Left lung (tissue), 10 donors: ENCODE results near the gene TMEM205. TPM values are rescaled to one million over a fixed set of nuclear protein-coding genes. Genes with fewer than 3 reads are reported as not detected.

ENCODE experiments used
- ATAC-seq: fragments of 200-7000 bp; cut with Tn5 transposase; one replicate; pipeline ENCODE4 v1.9.1; 2020; ENCODE audit warnings: moderate library complexity
- DNase-seq, 4 donors: peaks; one replicate each; pipeline ENCODE4 v3.0.0-alpha.2; 2013 to 2020
- H3K27ac ChIP-seq, 2 donors: fragments of 200-600 bp; sonication (generic) in 1 of 2; one replicate each; pipeline versions ENCODE4 v1.5.0 to v1.8.0; 2020 to 2021
- H3K27me3 ChIP-seq, 2 donors: fragments of 200-600 bp; sonication (generic) in 1 of 2; one replicate each; pipeline versions ENCODE4 v1.5.0 to v1.8.0; 2020 to 2021
- H3K36me3 ChIP-seq, 2 donors: fragments of 200-600 bp; sonication (generic) in 1 of 2; one replicate each; pipeline versions ENCODE4 v1.5.0 to v1.8.0; 2020 to 2021
- H3K4me1 ChIP-seq, 2 donors: fragments of 200-600 bp; one replicate each; pipeline ENCODE4 v1.8.0; 2021
- H3K4me3 ChIP-seq, 2 donors: fragments of 200-600 bp; sonication (generic) in 1 of 2; one replicate each; pipeline versions ENCODE4 v1.5.0 to v1.8.0; 2020 to 2021; ENCODE audit warnings: mild to moderate bottlenecking in 1 of 2
- H3K9me3 ChIP-seq, 2 donors: fragments of 200-600 bp; sonication (generic) in 1 of 2; one replicate each; pipeline versions ENCODE4 v1.5.0 to v1.8.0; 2020 to 2021
- intact Hi-C, 2 donors: fragments of 100-400 bp; cut with DNase I; formaldehyde crosslinking; loops; one replicate each; pipeline versions ENCODE4 v1.11.2 to v1.14.2; 2022
- polyA plus RNA-seq, 6 donors: library from polyadenylated mRNA; unstranded; fragments of 120-200 nt; gene quantifications; one replicate each; pipeline ENCODE4 v1.2.1, GENCODE V29; 2013; ENCODE audit not compliant: insufficient read length in 6 of 6
- total RNA-seq, 2 donors: library from RNA; stranded (reverse); fragmentation: NEBNext Ultra II Directional; extraction: Animal tissue kit (Norgen Biotek cat#: 25700); gene quantifications; one replicate each; pipeline ENCODE4 v1.2.1, GENCODE V29; 2021
- TF ChIP-seq, protein P1 (sequence below), 2 donors: fragments of 200-600 bp; sonication (generic) in 1 of 2; IDR thresholded peaks; one replicate each; pipeline versions ENCODE4 v1.5.0 to v1.8.0; 2021; ENCODE audit warnings: antibody characterized with exemption in 2 of 2
- donor health status: DM: no; HTN: yes; CAD: no.
- donor health status: DM: no; HTN: no; CAD: no.

The TMEM205 gene
- total and polyA plus RNA-seq, 8 donors, result 71.4 to 88.0 (median 79.0) TPM

DNA sequence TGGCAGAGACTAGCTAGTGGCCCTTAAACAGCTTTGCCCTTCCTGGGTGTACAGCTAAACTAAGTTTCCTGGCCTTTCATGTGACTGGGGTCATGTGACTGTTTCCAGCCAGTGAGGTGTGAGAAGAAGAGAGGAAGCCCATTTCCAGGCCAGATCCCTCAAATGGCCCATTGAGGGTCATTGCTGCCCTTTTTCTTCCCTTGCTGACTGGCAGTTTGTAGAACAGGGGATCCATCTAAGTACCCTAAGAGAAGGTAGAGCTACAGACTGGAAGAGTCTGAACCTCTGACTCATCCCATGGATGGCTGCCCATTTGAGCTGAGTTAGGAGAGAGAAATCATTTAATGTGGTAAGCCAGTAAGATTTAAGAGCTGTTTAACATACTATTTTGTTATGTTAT lies 31.2 kb upstream of the TMEM205 start:
- Histone ChIP-seq H3K4me1 (peaks cover 6 to 75% of the 10 kb centered on the region in 2 donors), H3K27ac (peak overlapping the region; percentile 95 to 96)
- peak in 1 of 4 donors; percentile 66 for DNase-seq

DNA sequence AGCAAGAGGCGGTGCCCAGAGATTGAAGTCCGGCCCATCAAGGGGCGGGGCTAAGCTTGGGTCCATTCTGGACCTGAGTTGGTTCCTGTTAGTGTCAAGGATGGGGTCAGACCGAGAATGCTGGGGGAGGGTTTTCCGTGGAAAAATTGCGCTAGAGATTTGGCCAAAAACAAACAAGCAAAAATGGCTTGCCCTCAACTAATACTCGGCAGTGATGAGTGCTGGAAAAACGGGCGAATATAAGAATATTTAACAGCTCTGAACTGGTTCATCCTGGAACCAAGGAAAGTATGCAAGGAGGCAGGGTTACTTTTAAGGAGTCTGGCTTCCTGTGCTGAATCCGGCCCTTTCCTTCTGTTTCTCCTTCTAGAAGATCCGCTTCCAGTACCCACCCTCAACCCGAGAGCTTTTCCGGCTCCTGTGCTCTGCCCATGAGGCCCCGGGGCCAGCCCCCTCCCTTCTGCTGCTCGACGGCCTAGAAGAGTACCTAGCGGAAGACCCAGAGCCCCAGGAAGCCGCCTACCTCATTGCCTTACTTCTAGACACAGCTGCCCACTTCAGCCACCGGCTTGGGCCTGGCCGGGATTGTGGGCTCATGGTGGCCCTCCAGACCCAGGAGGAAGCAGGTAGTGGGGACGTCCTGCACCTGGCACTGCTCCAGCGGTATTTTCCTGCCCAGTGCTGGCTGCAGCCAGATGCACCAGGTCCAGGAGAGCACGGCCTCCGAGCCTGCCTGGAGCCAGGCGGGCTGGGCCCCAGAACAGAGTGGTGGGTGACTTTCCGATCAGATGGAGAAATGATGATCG lies 29.3 kb upstream of the TMEM205 start:
- Histone ChIP-seq H3K4me1 (peaks cover 0 to 61% of the 10 kb centered on the region in 2 donors), H3K36me3 (no peaks in the 10 kb centered on the region), H3K27ac (peak overlapping the region; percentile 95 to 96), H3K4me3 (peak overlapping the region; percentile 38 to 66), H3K27me3 (no peaks in the 10 kb centered on the region), H3K9me3 (no peaks in the 10 kb centered on the region)
- intact Hi-C loops, result no loop called here
- ATAC-seq (peak; percentile 37), DNase-seq (peak in 3 of 4 donors; percentile 64 to 85 (median 77))
- TF ChIP-seq, protein P1, sequence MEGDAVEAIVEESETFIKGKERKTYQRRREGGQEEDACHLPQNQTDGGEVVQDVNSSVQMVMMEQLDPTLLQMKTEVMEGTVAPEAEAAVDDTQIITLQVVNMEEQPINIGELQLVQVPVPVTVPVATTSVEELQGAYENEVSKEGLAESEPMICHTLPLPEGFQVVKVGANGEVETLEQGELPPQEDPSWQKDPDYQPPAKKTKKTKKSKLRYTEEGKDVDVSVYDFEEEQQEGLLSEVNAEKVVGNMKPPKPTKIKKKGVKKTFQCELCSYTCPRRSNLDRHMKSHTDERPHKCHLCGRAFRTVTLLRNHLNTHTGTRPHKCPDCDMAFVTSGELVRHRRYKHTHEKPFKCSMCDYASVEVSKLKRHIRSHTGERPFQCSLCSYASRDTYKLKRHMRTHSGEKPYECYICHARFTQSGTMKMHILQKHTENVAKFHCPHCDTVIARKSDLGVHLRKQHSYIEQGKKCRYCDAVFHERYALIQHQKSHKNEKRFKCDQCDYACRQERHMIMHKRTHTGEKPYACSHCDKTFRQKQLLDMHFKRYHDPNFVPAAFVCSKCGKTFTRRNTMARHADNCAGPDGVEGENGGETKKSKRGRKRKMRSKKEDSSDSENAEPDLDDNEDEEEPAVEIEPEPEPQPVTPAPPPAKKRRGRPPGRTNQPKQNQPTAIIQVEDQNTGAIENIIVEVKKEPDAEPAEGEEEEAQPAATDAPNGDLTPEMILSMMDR (IDR thresholded peaks at IDR 0.05), result no peak

More for the DNA sequence above, 31.2 kb upstream of the TMEM205 start:
- intact Hi-C loops, result no loop called here
- no peak for ATAC-seq
- Histone ChIP-seq H3K36me3 (no peaks in the 10 kb centered on the region), H3K27me3 (peaks cover 0 to 6% of the 10 kb centered on the region in 2 donors), H3K9me3 (no peaks in the 10 kb centered on the region), H3K4me3 (no peak overlapping the region)
- TF ChIP-seq, protein P1 (IDR thresholded peaks at IDR 0.05), result no peak

DNA sequence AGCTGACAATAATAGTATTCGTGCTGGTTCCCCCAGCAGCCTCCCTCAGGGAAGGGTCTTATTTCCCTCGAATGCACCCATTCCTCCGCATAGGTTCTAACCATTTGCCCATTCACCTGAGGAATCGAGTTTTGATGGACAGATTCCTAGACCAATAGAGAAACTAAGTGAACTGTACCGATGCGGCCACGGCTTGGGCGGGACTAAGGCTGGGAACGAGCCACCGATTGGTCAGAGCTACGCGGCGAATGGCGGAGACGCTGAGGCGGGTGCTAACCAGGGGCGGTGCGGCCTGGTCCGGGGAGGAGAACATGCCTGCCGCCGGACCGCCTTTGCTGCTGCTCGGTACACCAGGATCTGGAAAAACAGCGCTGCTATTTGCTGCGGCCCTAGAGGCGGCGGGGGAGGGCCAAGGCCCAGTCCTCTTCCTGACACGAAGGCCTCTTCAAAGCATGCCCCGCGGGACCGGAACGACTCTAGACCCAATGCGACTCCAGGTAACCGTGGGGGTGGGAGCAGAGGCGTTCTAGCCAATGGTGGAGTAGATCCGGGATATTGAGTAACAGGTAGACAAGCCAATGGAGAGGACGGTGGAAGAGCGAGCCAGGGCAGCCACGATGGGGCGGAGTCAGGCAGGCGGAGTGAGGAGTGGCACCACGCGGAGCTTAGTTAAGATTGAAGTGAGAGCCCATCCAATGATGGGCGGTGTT lies 28.5 kb upstream of the TMEM205 start, which contains the start of gene SWSAP1:
TSS of gene SWSAP1 (plus strand) at position 234 of the 710 bp plus-strand sequence. CDS start at position 249, 15 bp downstream.
- TF ChIP-seq, protein P1 (IDR thresholded peaks at IDR 0.05), result peak in 1 of 2 donors; percentile 15
- Histone ChIP-seq H3K4me1 (peaks cover 0 to 54% of the 10 kb centered on the region in 2 donors), H3K36me3 (no peaks in the 10 kb centered on the region), H3K27ac (peak within 1 kb of the TSS; percentile 95 to 96), H3K4me3 (peak within 1 kb of the TSS; percentile 54 to 66), H3K9me3 (no peaks in the 10 kb centered on the region), H3K27me3 (no peaks in the 10 kb centered on the region)
- peak; percentile 97 to 99 (median 99) for DNase-seq
- ATAC-seq, result peak; percentile 93
- intact Hi-C loops, result no loop called here

DNA sequence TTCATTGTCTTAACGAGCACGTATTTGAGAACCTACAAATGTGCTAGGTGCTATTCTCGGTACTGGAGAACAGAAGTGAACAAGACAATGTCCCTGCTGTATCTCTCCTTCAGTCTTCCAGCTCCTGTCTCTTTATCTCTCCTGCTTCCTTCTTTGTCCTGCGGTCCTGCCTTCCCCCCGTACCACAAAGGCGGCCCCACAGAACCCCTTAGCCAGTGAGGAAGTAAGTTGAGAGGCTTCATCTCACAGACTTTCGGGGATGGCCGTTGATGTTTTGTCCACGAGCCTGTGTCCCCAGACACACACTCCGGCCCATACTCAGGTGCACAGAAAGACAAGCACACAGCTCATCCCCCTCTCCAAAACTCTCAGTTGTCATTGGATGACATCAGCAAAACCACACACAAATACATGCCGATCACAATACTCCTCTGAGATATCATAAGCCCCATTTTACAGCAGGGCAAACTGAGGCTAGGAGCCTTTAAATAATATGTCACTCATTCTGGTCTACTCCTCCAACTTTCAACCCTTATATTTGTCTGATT lies 27.9 kb upstream of the TMEM205 start:
- peak overlapping the region; percentile 95 to 96 for H3K27ac ChIP-seq
- no peak for ATAC-seq

More for the DNA sequence above, 27.9 kb upstream of the TMEM205 start:
- Histone ChIP-seq H3K4me3 (peak overlapping the region; percentile 54 to 66), H3K36me3 (peaks cover 0 to 5% of the 10 kb centered on the region in 2 donors), H3K27me3 (no peaks in the 10 kb centered on the region), H3K9me3 (no peaks in the 10 kb centered on the region), H3K4me1 (peaks cover 0 to 48% of the 10 kb centered on the region in 2 donors)
- TF ChIP-seq, protein P1 (IDR thresholded peaks at IDR 0.05), result no peak
- DNase-seq, result no peak
- intact Hi-C loops, result no loop called here
